HepG2 (cell line): ENCODE data around the gene MAPK6. TPM values are rescaled to one million over a fixed set of nuclear protein-coding genes. Genes with fewer than 3 reads are reported as not detected.
A peak's percentile ranks its signal among the peaks of the same experiment; 100 is the strongest.

Source experiments
- AHDC1 ChIP-seq: sonication (generic); formaldehyde crosslinking; IDR thresholded peaks from 2 replicates; pipeline ENCODE4 v1.5.1; 2020; ENCODE audit warnings: mild to moderate bottlenecking, missing genetic modification reagents, borderline replicate concordance
- polyA plus RNA-seq, 8 experiments: library from polyadenylated mRNA; depleted of rRNA in 3 of 8; stranded (reverse) in 7 of 8; unstranded in 1 of 8; fragments of >200 nt; fragmentation: Illumina TruSeq in 4 of 8; extraction: Trizol in 4 of 8; gene quantifications; 2 replicates each; pipeline versions ENCODE4 v1.2.1 to v1.2.3, GENCODE V29; 2011 to 2016; ENCODE audit warnings: low read depth in 4 of 8, missing spikeins in 1 of 8, mixed read lengths in 1 of 8; ENCODE audit not compliant: insufficient read depth in 1 of 8
- total RNA-seq, 5 experiments: library from RNA; depleted of rRNA; stranded (reverse); fragments of >200 nt; fragmentation: Illumina TruSeq; extraction: Trizol; gene quantifications; 2 replicates each; pipeline ENCODE4 v1.2.3, GENCODE V29; 2016; ENCODE audit warnings: low read depth in 1 of 5
- TF ChIP-seq, protein P1 (sequence below): sonication (generic); formaldehyde crosslinking; IDR thresholded peaks from 2 replicates; pipeline ENCODE4 v1.4.0; 2020; ENCODE audit warnings: mild to moderate bottlenecking, missing genetic modification reagents, borderline replicate concordance
- TF ChIP-seq, protein P2 (sequence below): sonication (generic); formaldehyde crosslinking; IDR thresholded peaks from 2 replicates; pipeline ENCODE4 v1.4.0; 2020; ENCODE audit warnings: missing genetic modification reagents, mild to moderate bottlenecking, borderline replicate concordance

The MAPK6 gene
- total and polyA plus RNA-seq, 2 of the 13 experiments (the other 11 are each of a cell fraction or from before 2014, with no cell fraction given): 89.5 to 99.7 TPM

- TF ChIP-seq, protein P1, sequence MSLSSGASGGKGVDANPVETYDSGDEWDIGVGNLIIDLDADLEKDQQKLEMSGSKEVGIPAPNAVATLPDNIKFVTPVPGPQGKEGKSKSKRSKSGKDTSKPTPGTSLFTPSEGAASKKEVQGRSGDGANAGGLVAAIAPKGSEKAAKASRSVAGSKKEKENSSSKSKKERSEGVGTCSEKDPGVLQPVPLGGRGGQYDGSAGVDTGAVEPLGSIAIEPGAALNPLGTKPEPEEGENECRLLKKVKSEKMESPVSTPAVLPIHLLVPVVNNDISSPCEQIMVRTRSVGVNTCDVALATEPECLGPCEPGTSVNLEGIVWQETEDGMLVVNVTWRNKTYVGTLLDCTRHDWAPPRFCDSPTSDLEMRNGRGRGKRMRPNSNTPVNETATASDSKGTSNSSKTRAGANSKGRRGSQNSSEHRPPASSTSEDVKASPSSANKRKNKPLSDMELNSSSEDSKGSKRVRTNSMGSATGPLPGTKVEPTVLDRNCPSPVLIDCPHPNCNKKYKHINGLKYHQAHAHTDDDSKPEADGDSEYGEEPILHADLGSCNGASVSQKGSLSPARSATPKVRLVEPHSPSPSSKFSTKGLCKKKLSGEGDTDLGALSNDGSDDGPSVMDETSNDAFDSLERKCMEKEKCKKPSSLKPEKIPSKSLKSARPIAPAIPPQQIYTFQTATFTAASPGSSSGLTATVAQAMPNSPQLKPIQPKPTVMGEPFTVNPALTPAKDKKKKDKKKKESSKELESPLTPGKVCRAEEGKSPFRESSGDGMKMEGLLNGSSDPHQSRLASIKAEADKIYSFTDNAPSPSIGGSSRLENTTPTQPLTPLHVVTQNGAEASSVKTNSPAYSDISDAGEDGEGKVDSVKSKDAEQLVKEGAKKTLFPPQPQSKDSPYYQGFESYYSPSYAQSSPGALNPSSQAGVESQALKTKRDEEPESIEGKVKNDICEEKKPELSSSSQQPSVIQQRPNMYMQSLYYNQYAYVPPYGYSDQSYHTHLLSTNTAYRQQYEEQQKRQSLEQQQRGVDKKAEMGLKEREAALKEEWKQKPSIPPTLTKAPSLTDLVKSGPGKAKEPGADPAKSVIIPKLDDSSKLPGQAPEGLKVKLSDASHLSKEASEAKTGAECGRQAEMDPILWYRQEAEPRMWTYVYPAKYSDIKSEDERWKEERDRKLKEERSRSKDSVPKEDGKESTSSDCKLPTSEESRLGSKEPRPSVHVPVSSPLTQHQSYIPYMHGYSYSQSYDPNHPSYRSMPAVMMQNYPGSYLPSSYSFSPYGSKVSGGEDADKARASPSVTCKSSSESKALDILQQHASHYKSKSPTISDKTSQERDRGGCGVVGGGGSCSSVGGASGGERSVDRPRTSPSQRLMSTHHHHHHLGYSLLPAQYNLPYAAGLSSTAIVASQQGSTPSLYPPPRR (CRISPR knock-in tag): peak; percentile 75; the same call in 1 of the 2 replicates
- TF ChIP-seq, protein P2, sequence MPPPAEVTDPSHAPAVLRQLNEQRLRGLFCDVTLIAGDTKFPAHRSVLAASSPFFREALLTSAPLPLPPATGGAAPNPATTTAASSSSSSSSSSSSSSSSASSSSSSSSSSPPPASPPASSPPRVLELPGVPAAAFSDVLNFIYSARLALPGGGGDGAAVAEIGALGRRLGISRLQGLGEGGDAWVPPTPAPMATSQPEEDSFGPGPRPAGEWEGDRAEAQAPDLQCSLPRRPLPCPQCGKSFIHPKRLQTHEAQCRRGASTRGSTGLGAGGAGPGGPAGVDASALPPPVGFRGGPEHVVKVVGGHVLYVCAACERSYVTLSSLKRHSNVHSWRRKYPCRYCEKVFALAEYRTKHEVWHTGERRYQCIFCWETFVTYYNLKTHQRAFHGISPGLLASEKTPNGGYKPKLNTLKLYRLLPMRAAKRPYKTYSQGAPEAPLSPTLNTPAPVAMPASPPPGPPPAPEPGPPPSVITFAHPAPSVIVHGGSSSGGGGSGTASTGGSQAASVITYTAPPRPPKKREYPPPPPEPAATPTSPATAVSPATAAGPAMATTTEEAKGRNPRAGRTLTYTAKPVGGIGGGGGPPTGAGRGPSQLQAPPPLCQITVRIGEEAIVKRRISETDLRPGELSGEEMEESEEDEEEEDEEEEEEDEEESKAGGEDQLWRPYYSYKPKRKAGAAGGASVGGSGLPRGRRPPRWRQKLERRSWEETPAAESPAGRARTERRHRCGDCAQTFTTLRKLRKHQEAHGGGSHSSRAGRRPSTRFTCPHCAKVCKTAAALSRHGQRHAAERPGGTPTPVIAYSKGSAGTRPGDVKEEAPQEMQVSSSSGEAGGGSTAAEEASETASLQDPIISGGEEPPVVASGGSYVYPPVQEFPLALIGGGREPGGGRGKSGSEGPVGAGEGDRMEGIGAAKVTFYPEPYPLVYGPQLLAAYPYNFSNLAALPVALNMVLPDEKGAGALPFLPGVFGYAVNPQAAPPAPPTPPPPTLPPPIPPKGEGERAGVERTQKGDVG (CRISPR knock-in tag): no peak
- peak; percentile 89 for TF ChIP-seq AHDC1 (CRISPR knock-in tag)
Observed at GRCh38 chr15:52008698-52009434, 10.2 kb upstream of the MAPK6 start (continued).
